CD1c-positive myeloid dendritic cell (primary cell): ENCODE measurements around the gene RSPH10B2.
"Not testable (repeated sequence)": the region's sequence is repeated elsewhere in the genome, so short reads cannot be mapped to it uniquely, and the experiment has no call there.

Experiments
- DNase-seq: peaks from one replicate; pipeline ENCODE4 v3.0.0-alpha.2; 2016; ENCODE audit errors: extremely low spot score

The RSPH10B2 gene

DNA sequence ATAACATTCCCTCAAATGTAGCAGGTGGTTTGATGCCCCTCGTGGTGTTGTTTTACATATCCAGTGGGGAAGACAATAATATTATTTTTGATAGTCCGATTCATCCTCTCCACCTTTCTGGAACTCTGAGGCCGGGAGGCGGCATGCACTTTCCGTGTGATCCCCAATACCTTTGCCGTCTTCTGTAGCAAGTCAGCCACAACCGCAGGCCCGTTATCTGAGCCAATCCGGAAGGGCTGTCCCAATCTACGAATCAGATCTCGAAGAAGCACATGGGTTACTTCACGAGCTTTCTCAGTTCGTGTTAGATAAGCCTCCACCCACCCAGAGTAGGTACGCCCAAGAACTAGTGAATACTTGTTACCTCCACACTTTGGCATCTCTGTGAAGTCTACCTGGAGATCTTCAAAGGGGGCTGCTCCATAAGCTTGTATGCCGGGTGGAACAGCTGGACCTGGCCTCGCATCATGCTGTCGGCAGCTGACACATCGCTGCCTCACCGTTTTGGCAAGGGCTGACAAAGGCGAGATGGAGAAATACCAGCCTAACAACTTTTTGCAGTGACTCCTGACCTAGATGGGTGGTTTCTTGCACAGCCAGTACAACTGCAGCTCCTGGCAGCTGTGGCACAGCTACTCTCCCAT, 88.5 kb downstream of the RSPH10B2 start:
- DNase-seq, result not testable (repeated sequence)

DNA sequence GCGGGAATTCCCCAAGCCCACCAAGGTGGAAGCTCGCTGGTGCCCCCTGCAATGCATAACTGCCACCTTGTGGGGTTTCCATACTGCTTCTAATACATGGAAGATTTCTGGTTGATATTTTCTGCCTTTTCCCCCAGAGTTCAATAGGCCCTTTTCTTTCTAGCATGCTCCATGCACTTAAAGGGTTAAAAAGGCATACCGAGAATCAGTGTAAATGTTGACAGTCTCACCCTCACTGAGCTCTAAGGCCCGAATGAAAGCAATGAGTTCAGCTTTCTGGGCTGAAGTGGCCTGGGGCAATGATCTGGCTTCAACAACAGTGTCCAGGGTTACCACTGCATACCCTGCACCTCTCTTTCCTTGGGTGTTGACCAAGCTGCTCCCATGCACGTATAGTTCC, 89.2 kb downstream of the RSPH10B2 start:
- DNase-seq, result not testable (repeated sequence)

DNA sequence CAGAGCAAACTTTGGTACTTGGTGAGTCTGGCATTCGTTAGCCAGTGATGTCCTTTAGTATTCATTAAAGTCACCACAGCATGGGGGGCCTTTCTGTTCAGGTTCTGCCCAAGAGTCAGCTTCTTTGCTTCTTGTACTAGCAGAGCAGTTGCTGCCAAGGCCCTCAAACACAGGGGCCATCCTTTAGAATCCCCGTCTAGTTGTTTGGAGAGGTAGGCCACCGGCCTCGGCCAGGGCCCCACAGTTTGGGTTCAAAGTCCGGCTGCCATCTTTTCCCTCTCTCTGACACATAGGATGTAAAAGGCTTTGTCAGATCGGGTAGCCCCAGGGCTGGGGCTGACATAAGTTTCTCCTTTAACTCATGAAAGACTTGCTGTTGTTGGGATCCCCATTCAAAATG, 89.8 kb downstream of the RSPH10B2 start:
- DNase-seq, result not testable (repeated sequence)

DNA sequence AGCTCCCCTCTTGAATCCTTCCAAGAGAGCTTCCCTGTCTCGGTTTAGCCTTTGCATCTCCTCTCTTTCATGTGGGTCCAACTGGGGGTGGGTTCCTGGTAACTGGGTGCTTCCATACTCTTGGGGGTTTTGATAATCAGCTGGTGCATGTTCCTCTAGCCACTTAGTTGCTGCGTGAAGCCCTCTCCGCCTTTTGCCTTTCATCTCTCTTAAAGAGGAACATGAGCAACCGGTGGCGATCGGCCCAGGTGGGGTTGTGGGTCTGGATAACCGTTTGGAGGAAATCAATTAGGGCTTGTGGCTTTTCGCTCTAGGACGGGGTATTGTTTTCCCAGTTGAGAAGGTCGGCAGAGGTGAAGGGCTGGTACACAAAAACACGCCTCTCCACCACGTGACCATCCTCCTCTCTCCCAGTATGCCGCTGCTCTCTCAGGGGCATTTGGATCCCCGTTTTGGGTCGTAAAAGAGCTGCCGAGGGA, 92.1 kb downstream of the RSPH10B2 start:
- not testable (repeated sequence) for DNase-seq

DNA sequence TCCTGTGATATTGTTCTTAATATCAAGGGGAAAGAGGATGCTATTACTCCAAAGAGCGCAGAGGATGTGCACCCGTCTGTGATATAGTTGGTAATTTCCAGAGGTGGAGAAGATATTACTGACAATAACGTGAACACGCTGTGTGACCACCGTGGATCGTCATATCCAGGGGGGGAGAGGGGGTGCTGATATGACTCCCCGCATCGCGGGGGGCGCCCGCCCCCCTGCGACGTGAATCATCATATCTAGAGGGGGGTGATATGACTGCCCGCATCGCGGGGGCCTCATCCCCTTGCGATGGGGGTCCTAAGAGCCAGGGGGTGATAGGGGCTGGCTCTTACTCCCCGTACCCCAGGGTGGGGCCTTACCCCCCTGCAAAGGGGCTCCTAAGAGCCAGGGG, 93.8 kb downstream of the RSPH10B2 start:
- DNase-seq, result not testable (repeated sequence)
